Measurements from ENCODE around the gene RPL7A.
"Not testable (repeated sequence)": the region's sequence is repeated elsewhere in the genome, so short reads cannot be mapped to it uniquely, and the experiment has no call there.

Gene RPL7A

DNA sequence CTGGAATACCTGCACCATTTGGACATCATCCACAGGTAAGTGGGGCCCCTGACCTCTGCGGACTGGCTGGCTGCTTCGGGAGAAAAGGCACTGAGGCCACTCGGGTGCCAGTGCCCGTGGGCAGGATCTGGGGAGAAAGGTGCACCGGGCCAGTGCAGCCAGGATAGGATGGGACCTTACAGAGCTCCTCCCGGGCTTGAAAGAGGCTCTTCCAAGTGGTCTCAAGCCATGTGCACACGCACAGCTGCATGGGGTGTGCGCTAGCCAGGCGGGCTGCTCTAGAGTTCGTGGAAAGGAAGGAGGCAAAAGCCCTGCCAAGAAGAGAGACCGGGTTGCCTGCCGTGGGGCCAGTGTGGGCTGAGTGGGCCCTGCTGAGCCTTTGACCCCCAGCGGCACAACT is 41.5 kb downstream of the RPL7A start:
- no peak for DNase-seq (ENCODE audit: low read depth)

DNA sequence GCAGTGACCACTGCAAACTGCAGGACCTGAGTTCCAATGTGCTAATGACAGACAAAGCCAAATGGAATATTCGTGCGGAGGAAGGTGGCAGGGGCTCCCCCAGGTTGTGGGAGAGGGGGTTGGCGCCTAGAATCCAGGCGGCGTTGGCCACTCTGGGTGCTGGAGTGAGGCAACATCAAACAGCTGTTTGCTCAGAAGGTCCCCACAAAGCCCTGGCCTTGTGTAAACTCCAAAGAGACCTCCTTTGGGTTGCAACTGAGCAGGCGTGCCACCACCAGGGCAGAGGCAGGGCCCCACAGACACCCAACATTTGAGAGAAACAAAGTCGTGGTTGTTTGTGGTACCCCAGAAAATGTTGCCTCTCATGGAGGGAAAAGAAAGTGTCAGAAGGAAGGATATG is 42.7 kb downstream of the RPL7A start:
- DNase-seq (ENCODE audit: low read depth): no peak

DNA sequence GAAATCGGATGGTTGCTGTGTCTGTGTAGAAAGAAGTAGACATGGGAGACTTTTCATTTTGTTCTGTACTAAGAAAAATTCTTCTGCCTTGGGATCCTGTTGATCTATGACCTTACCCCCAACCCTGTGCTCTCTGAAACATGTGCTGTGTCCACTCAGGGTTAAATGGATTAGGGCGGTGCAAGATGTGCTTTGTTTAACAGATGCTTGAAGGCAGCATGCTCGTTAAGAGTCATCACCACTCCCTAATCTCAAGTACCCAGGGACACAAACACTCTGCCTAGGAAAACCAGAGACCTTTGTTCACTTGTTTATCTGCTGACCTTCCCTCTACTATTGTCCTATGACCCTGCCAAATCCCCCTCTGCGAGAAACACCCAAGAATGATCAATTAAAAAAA is 43.4 kb downstream of the RPL7A start:
- DNase-seq (ENCODE audit: low read depth): not testable (repeated sequence)

DNA sequence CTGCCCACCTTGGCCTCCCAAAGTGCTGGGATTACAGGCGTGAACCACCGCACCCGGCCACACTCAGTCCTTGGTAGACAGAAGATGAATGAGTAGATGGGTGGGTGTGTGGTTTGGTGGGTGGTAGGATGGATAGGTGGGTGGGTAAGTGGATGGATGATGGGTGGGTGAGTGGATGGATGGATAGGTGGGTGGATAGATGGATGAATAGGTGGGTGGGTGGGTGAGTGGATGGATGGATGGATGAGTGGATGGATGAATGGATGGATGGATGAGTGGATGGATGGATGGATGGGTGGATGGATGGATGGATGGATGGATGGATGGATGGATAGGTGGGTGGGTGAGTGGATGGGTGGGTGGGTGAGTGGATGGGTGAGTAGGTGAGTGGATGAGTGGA is 44.3 kb downstream of the RPL7A start:
- DNase-seq (ENCODE audit: low read depth): not testable (repeated sequence)

DNA sequence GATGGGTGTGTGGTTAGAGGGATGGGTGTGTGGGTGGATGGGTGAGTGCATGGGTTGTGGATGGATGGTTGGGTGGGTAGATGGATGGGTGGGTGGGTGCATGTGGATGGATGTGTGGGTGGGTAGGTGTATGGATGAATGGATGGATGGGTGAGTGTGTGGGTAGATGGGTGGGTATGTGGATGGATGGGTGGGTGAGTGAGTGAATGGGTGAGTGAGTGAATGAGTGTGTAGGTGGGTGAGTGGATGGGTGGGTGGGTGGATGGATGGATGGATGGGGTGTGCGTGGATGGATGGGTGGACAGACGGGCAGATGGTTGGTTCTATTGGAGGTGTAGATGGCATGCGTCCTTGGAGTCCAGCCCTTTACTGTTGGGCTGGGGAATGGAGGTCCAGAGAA is 45.4 kb downstream of the RPL7A start:
- DNase-seq (ENCODE audit: low read depth): no peak

DNA sequence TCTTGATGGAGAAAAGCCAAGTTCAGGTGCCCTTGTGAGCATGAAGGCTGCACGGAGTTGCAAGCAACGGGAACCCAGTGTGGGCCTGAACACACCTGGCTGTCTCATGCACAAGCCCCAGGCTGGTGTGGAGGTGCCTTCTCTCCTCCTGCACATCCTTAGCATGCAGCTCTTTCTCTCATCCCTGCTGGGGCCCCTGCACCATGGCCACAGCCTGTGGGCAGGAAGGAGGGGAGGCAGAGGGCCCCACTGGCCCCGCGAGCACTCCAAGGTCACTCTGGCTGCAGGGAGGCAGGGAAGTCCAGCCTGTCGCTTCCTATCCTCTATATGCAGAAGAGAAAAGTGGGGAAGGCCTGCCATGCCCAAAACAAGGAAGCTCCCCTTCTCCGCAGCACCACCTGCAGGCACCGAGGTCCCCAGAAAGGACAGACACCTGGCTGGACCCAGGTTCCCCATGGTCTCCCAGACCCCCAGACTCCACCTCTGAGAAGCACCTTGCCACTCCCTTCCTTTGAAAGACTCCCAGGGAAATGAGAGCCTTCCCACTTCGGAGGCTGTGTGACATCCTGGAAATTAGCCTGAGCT is 46.8 kb downstream of the RPL7A start:
- no peak for DNase-seq (ENCODE audit: low read depth)

DNA sequence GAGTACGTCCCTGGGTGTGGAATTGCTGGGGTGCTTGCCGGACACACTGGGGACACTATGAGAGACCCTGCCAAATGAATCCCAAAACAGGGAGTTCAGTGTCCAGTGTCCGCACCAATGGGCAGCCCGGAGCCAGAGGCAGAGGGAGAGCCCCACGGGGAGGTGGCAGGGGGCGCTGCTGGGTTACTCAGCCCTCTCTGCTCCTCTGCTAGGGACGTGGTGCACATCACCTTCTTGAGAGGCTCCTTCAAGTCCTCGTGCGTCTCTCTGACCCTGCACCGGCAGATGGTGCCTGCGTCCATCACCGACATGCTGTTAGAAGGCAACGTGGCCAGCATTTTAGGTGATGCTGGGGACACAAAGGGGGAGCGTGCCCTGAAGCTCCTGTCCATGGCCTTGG is 48.9 kb downstream of the RPL7A start:
- no peak for DNase-seq (ENCODE audit: low read depth)

DNA sequence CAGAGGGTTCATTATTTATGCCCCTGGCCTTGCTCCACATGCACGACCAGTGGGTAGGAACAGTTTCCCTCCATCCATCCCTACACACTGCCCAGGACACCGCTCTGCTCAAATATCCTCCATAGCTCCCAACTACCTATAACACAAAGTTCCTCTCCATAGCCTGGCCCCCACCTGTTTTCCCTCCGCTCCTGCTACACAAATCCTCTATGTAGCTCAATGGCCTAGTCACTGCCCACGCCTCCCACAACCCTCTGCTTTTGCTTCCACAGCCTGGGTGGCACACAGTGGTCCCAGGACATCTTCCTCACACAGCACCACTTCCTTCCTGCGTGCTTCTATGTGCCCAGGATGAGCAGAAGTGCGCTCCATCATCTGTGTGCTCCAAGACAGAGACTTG is 49.4 kb downstream of the RPL7A start:
- no peak for DNase-seq (ENCODE audit: low read depth)

DNA sequence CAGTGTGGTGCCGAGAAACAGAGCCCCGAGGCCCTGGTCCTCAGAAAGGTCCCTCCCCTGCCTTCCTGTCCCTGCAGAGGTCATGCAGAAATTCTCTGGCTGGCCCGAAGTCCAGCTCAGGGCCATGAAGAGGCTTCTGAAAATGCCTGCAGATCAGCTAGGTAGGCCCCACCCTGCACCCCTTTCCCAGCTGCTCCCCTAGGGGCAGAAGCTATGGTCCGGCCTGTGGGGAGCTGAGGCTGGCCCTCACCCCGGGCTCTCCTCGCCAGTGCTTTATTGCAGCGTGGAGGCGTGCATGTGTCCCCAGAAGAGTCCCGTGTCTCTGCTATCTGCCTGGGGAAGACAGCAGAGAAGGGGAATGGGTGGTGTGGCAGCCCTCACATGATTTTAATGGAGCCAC is 49.9 kb downstream of the RPL7A start:
- DNase-seq (ENCODE audit: low read depth): no peak

DNA sequence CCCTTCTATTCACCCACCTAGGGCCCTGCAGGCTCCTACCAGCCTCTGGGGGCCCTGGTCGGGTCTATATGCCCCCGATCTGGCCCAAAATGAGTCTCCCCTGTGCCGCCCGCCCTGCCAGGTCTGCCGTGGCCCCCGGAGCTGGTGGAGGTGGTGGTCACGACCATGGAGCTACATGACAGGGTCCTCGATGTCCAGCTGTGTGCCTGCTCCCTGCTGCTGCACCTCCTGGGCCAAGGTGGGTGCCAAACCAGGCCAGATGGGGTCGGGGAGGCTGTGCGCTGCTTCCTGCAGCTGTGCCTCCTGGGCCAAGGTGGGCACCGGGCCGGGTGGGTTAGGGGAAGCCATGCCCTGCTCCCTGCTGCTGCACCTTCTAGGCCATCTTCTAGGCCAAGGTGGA is 52.3 kb downstream of the RPL7A start:
- no peak for DNase-seq (ENCODE audit: low read depth)
